NB4 (cell line): ENCODE measurements around the gene IL34.
"Not testable (repeated sequence)": the region's sequence is repeated elsewhere in the genome, so short reads cannot be mapped to it uniquely, and the experiment has no call there.

Experiments used
- DNase-seq: peaks from one replicate; pipeline ENCODE4 v3.0.0; 2010; ENCODE audit warnings: low read depth
- H3K4me3 ChIP-seq: one replicate; pipeline ENCODE4 v1.5.1; 2011; ENCODE audit warnings: mild to moderate bottlenecking, low read depth, low read length, moderate library complexity
- MYC ChIP-seq: IDR thresholded peaks from 2 replicates; pipeline ENCODE4 v1.6.1; 2011; ENCODE audit warnings: low read depth, low read length
- POLR2A ChIP-seq: IDR thresholded peaks from 2 replicates; pipeline ENCODE4 v1.6.1; 2011; ENCODE audit warnings: mild to moderate bottlenecking; ENCODE audit not compliant: insufficient read length; ENCODE audit errors: extremely low read depth
- TF ChIP-seq, protein P1 (sequence below): IDR thresholded peaks from one replicate; pipeline ENCODE4 v1.5.1; 2012; ENCODE audit warnings: low read depth, low read length
- TF ChIP-seq, protein P2 (sequence below): IDR thresholded peaks from 2 replicates; pipeline ENCODE4 v1.6.1; 2011; ENCODE audit warnings: low read depth, low read length

IL34 gene

DNA sequence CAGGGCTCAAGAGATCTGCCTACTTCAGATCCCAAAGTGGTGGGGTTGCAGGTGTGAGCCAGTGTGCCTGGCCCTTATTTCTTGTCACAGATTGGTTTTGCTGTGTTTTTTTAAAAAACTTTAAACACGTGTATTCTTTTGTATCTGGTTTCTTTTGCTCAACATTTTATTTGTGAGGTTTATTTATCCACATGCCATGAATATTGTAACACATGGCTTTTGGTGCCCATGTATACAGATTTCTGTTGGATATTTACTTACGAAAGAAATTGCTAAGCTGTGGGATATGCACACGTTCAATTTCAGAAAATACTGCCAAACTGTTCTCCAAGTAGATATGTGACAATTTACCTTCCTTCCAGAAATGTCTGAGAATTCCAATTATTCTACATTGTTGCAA, 18.7 kb upstream of the IL34 start:
- TF ChIP-seq, protein P1, sequence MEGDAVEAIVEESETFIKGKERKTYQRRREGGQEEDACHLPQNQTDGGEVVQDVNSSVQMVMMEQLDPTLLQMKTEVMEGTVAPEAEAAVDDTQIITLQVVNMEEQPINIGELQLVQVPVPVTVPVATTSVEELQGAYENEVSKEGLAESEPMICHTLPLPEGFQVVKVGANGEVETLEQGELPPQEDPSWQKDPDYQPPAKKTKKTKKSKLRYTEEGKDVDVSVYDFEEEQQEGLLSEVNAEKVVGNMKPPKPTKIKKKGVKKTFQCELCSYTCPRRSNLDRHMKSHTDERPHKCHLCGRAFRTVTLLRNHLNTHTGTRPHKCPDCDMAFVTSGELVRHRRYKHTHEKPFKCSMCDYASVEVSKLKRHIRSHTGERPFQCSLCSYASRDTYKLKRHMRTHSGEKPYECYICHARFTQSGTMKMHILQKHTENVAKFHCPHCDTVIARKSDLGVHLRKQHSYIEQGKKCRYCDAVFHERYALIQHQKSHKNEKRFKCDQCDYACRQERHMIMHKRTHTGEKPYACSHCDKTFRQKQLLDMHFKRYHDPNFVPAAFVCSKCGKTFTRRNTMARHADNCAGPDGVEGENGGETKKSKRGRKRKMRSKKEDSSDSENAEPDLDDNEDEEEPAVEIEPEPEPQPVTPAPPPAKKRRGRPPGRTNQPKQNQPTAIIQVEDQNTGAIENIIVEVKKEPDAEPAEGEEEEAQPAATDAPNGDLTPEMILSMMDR: no peak
- TF ChIP-seq, protein P2, sequence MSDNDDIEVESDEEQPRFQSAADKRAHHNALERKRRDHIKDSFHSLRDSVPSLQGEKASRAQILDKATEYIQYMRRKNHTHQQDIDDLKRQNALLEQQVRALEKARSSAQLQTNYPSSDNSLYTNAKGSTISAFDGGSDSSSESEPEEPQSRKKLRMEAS: no peak
- no peak for TF ChIP-seq MYC
- TF ChIP-seq POLR2A: no peak
- no peak overlapping the region for H3K4me3 ChIP-seq
- DNase-seq: no peak

DNA sequence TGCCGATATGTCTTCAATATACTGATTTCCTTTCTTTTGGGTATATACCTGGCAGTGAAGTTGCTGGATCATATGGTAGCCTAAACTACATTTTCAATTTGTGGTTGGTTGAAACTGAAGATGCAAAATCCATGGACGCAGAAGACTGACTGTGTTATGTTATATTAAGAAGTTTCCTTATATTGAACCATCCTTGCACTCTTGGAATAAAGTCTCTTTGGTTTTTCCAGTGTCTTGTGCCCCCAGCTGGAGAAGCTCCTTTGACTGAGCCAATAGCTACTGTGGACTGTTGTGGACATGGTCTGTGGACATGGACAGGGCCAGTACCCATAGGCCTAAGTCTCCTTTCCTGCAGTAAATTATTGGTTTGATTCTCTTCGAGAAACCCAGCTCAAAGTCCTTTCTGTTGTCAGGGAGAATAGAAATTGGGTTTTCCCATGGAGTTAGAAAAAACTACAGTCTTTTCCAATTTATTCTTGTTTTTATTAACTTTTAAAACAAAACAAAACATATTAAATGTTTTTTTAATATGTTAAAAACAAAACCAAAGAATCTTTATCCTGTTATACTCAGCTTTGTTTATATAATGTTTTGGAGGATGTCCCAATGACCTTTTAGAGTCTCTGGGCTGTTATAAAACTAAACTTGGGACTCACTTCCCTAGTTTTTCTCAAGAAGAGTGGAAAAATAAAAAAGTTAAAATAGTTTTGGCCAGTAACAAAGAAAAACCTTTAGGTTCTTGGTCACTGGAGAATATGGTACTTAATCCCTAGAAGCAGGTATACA, 15.2 kb upstream of the IL34 start:
- H3K4me3 ChIP-seq: no peak overlapping the region
- TF ChIP-seq, protein P1: no peak
- TF ChIP-seq, protein P2: no peak
- TF ChIP-seq MYC (no peak), POLR2A (no peak)
- no peak for DNase-seq

DNA sequence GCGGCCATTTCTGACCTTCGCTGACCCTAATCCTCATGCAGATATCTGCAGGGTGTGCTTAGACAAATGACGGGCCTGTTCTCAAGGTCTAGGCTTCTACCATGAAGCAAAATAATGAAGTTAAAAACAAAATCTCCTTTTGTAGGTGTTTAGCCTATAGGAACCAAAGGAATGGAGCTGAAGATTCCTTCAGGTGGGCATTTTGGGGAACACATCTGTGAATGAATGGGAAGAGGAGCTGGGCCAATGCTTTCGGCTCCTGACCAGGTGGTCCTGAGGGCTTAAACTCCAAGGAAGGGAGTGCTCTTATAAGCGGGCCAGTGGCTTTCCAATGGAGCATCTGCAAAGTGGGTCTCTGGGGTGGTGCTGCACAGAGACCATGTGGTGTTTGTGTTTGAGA, 14.1 kb upstream of the IL34 start:
- H3K4me3 ChIP-seq: no peak overlapping the region
- no peak for DNase-seq
- TF ChIP-seq POLR2A (no peak), MYC (no peak)
- TF ChIP-seq, protein P1: no peak
- TF ChIP-seq, protein P2: no peak

DNA sequence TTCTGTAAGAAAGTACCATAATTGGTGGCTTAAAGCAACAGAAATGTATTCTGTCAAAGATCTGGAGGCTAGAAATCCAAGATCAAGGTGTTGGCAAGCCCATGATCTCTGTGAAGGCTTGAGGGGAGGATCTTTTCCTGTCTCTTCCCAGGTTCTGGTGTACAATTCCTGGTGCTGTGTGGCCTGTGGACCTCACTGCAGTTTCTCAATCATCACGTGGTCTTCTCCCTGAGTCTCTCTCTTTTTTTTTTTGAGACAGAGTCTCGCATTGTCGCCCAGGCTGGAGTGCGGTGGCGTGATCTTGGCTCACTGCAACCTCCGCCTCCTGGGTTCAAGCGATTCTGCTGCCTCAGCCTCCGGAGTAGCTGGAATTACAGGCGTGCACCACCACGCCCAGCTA, 12.7 kb upstream of the IL34 start:
- not testable (repeated sequence) for H3K4me3 ChIP-seq, DNase-seq

DNA sequence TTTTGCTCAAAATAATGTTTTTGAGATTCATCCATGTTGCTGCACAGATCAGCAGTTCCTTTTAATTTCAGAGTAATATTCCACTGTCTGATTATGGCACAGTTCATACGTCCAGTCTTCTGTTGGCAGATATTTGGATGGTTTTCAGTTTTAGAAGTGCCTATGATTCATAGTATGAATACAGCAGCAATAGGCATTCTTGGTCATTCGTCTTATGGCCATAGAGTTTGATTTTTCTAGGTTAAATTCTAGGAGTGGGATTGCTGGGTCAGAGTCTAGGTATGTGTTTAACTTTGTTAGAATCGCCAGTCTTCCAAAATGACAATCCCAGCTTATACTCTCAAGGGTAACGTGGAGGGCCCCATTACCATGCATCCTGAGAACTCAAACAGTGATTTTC, 11.5 kb upstream of the IL34 start:
- no peak for DNase-seq
- no peak overlapping the region for H3K4me3 ChIP-seq

DNA sequence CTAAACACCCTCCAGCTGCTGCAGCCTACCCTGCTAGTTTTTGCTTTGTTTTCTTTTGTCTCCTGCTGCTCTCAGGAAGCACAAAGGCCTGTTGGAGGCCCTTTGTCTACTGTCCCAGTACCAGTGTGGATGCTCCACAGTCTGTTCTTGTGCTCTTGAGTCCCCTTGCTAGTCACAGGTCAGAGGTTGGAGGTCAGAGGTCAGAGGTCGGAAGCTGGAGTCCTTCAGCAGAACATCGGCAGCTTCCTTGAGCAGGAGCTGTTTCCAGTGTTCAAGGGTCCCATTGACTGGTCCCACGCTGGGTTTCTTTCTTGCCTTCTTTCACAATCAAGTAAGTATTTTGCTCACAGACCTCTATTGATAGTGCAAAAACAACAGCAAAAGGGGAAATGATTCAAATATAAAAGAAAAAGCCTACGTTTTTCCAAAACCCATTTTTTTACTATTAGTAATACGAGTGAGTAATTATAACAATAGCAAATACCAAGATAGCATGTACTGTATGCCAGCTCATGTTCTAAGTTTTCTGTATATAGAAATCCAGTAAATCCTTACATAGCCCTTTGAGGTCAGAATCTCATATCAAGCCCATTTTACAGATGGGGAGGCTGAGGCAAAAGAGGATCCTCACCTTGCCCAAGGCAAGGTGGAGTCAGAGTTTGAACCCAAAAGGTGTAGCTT, 10.9 kb upstream of the IL34 start:
- TF ChIP-seq MYC (no peak), POLR2A (no peak)
- TF ChIP-seq, protein P1: no peak
- TF ChIP-seq, protein P2: no peak
- no peak for DNase-seq
- H3K4me3 ChIP-seq: no peak overlapping the region

More for the DNA sequence above, 11.5 kb upstream of the IL34 start:
- TF ChIP-seq, protein P2: no peak
- TF ChIP-seq POLR2A (no peak), MYC (no peak)
- TF ChIP-seq, protein P1: no peak
